B cell (primary cell): ENCODE results near the gene PKP2.

Source experiments
- CTCF ChIP-seq: fragments of 200-600 bp; IDR thresholded peaks from one replicate; pipeline ENCODE4 v1.8.0; 2022; ENCODE audit warnings: antibody characterized with exemption, mild to moderate bottlenecking
- EZH2 ChIP-seq: IDR thresholded peaks from 2 replicates; pipeline ENCODE4 v1.6.1; 2012; ENCODE audit warnings: borderline replicate concordance, low read depth, mild to moderate bottlenecking, moderate library complexity, low read length; ENCODE audit not compliant: insufficient read depth, poor library complexity, severe bottlenecking

- TF ChIP-seq CTCF (no peak), EZH2 (no peak)
Observed at GRCh38 chr12:32777691-32778175, 118.8 kb downstream of the PKP2 start.
